Cardiac muscle cell (in vitro differentiated cells and primary cell): ENCODE data around the gene KRT39. TPM values are rescaled to one million over a fixed set of nuclear protein-coding genes. Genes with fewer than 3 reads are reported as not detected.

ENCODE experiments used
- DNase-seq, 2 donors: peaks; one replicate each; pipeline versions ENCODE4 v3.0.0 to v3.0.0-alpha.2; 2010 to 2017; ENCODE audit warnings: low read depth in 1 of 2, low spot score in 1 of 2
- H3K27ac ChIP-seq: fragments of 200-600 bp; sonication (generic); 2 replicates; pipeline ENCODE4 v1.5.1; 2016
- H3K27me3 ChIP-seq: fragments of 200-600 bp; sonication (generic); 2 replicates; pipeline ENCODE4 v1.6.0; 2016; ENCODE audit warnings: control low read depth
- H3K36me3 ChIP-seq: fragments of 200-600 bp; sonication (generic); 2 replicates; pipeline ENCODE4 v1.5.1; 2016; ENCODE audit warnings: control low read depth
- H3K4me1 ChIP-seq: fragments of 200-600 bp; sonication (generic); 2 replicates; pipeline ENCODE4 v1.8.1; 2017; ENCODE audit warnings: low read depth, mild to moderate bottlenecking, mixed run types
- H3K4me3 ChIP-seq: fragments of 200-600 bp; sonication (generic); 2 replicates; pipeline ENCODE4 v1.5.1; 2016; ENCODE audit warnings: mild to moderate bottlenecking
- H3K9me3 ChIP-seq: fragments of 200-600 bp; sonication (generic); 2 replicates; pipeline ENCODE4 v1.5.1; 2017; ENCODE audit warnings: low read depth, mild to moderate bottlenecking, control low read depth
- polyA plus RNA-seq: library from polyadenylated mRNA; unstranded; fragments of >200 nt; fragmentation: Nextera tagmentation; extraction: Ambion mirVana; gene quantifications from 2 replicates; pipeline ENCODE4 v1.2.1, GENCODE V29; 2016
- total RNA-seq: library from RNA; depleted of rRNA; stranded (reverse); fragments of >200 nt; gene quantifications from 2 replicates; pipeline ENCODE4 v1.2.3, GENCODE V29; 2016
- TF ChIP-seq, protein P1 (sequence below): IDR thresholded peaks from 2 replicates; pipeline ENCODE4 v1.5.1; 2012; ENCODE audit warnings: low read depth, mild to moderate bottlenecking, low read length

The KRT39 gene
- total and polyA plus RNA-seq, 2 experiments from 2014 or later, result not detected

GRCh38 chr17:40915199-40915661 is 51.5 kb downstream of the KRT39 start:
- H3K27me3 ChIP-seq, result peaks cover 48% of the 10 kb centered on the region
- no peaks in the 10 kb centered on the region for H3K36me3 ChIP-seq
- peak in 1 of 2 donors; percentile 68 for DNase-seq
- no peaks in the 10 kb centered on the region for H3K9me3 ChIP-seq
- TF ChIP-seq, protein P1, sequence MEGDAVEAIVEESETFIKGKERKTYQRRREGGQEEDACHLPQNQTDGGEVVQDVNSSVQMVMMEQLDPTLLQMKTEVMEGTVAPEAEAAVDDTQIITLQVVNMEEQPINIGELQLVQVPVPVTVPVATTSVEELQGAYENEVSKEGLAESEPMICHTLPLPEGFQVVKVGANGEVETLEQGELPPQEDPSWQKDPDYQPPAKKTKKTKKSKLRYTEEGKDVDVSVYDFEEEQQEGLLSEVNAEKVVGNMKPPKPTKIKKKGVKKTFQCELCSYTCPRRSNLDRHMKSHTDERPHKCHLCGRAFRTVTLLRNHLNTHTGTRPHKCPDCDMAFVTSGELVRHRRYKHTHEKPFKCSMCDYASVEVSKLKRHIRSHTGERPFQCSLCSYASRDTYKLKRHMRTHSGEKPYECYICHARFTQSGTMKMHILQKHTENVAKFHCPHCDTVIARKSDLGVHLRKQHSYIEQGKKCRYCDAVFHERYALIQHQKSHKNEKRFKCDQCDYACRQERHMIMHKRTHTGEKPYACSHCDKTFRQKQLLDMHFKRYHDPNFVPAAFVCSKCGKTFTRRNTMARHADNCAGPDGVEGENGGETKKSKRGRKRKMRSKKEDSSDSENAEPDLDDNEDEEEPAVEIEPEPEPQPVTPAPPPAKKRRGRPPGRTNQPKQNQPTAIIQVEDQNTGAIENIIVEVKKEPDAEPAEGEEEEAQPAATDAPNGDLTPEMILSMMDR, result no peak
- H3K4me3 ChIP-seq, result no peak overlapping the region
- H3K27ac ChIP-seq, result no peak overlapping the region
- H3K4me1 ChIP-seq, result peaks cover 4% of the 10 kb centered on the region

DNA sequence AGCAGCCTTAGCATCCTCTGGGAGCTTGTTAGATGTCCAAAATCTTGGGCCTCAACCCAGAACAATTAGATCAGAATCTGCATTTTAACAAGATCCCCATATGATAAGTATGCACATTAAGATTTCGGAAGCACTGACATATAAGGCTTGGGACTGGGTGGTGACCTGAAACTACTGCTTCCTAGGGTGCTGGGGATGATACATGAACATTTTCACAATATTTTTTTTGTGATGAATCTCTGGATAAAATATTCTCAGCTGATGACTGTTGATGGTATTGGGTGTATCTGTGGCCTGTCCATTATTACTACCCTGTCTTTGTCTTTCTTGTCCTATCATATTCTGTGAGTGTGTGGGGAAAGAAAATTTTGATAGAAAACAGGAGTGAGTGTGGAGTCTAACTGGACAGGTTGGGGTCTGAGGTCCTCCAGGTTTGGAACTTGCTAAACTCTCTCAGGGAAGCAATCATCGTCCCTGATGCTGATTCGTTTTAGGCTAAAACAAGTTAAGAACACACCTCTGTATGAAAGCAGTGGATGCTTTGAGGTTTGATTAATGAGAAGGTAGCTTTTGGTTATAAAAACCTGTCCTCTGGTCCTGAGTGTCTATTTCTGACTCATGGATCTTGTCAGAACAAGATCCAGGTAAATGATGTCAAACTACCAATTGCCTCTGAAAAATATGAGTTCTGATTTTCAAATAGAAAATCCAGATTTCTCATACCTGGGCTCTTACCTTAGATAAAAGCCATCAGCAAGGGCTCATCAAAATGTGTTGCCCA is 52.5 kb downstream of the KRT39 start:
- DNase-seq, result no peak
- H3K4me1 ChIP-seq, result peaks cover 4% of the 10 kb centered on the region
- no peak overlapping the region for H3K27ac ChIP-seq
- no peaks in the 10 kb centered on the region for H3K36me3 ChIP-seq
- H3K9me3 ChIP-seq, result no peaks in the 10 kb centered on the region
- no peak overlapping the region for H3K4me3 ChIP-seq
- TF ChIP-seq, protein P1, result no peak
- H3K27me3 ChIP-seq, result peaks cover 45% of the 10 kb centered on the region

DNA sequence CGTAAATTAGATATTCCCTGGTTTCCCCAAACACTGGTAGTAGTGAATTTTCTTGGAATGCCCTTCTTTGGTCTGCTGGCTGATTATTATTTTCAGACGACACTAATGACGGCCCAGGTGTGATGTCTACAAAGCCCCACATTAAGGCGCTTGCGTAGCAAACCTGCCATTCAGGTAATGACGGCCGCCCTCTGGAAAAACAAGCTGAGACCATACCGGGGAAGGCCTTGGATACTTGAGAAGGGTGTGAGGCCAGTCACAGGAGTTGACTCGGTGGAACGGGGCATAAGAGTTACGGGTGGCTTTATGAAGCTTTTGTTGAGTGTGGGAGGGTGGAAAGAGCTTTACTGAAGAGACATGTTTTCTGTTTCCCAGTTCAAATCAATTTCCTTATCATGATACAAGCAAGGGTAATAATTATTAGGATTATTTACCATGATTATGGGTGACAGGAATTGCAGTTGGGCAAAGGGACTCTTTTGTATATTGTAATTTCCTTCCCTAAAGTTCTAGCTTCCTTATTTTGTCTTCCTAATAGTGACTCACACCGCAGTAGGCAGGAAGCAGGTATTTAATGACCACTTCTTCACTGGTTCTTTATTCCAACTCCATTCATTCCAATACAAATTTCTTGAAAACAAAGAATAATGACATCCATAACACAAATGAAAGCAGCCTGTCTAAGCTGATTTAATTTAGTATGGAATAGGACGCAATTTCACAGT is 54.1 kb downstream of the KRT39 start:
- Histone ChIP-seq H3K27ac (no peak overlapping the region), H3K4me3 (no peak overlapping the region), H3K27me3 (peaks cover 48% of the 10 kb centered on the region), H3K4me1 (peaks cover 4% of the 10 kb centered on the region), H3K36me3 (no peaks in the 10 kb centered on the region), H3K9me3 (no peaks in the 10 kb centered on the region)
- no peak for DNase-seq
- TF ChIP-seq, protein P1, result no peak

- Histone ChIP-seq H3K27ac (no peak overlapping the region), H3K9me3 (no peaks in the 10 kb centered on the region), H3K27me3 (peaks cover 47% of the 10 kb centered on the region), H3K4me1 (peaks cover 4% of the 10 kb centered on the region), H3K36me3 (no peaks in the 10 kb centered on the region), H3K4me3 (no peak overlapping the region)
- DNase-seq, result peak in 1 of 2 donors; percentile 24
- TF ChIP-seq, protein P1, result no peak
These were observed 56.3 kb downstream of the KRT39 start for GRCh38 chr17:40910441-40910841.

- Histone ChIP-seq H3K27me3 (peaks cover 50% of the 10 kb centered on the region), H3K36me3 (no peaks in the 10 kb centered on the region), H3K4me3 (no peak overlapping the region), H3K9me3 (no peaks in the 10 kb centered on the region), H3K4me1 (peaks cover 4% of the 10 kb centered on the region), H3K27ac (no peak overlapping the region)
- TF ChIP-seq, protein P1, result no peak
- peak in 1 of 2 donors; percentile 71 for DNase-seq
These were observed 57.0 kb downstream of the KRT39 start for GRCh38 chr17:40909755-40910154.
